Cardiac septum (tissue), 1 donor: Measurements from ENCODE around the gene LIN7C. TPM values are rescaled to one million over a fixed set of nuclear protein-coding genes. Genes with fewer than 3 reads are reported as not detected.
"Not testable (repeated sequence)": the region's sequence is repeated elsewhere in the genome, so short reads cannot be mapped to it uniquely, and the experiment has no call there.

Experiments used
- DNase-seq: peaks from one replicate; pipeline ENCODE4 v3.0.0-alpha.2; 2020; ENCODE audit warnings: low spot score
- intact Hi-C: fragments of 100-400 bp; cut with DNase I; formaldehyde crosslinking; loops from one replicate; pipeline ENCODE4 v1.14.0; 2022
- long read RNA-seq: library from polyadenylated mRNA; unstranded; transcript quantifications from one replicate; pipeline ENCODE4 v2.0.0, GENCODE V29; 2021
- total RNA-seq: library from RNA; stranded (reverse); fragmentation: NEBNext Ultra II Directional; extraction: Animal tissue kit (Norgen Biotek cat#: 25700); gene quantifications from one replicate; pipeline ENCODE4 v1.2.1, GENCODE V29; 2021
- donor health status: DM: no; HTN: no; CAD: no.

Gene LIN7C
- total RNA-seq = 17.4 TPM
- long read RNA-seq, full-length matches to known transcripts = 24 of 26 reads
- long read RNA-seq, partial matches to known transcripts = 2 of 26 reads
- long read RNA-seq, other reads (novel, unspliced or antisense) = 0 of 26 reads

GRCh38 chr11:27506200-27507182 is at the start of gene LIN7C:
TSS of gene LIN7C (minus strand) at chr11:27506769. CDS start at chr11:27506752, 17 bp downstream.
- peak; percentile 98 for DNase-seq
- intact Hi-C loops = no loop called here

- intact Hi-C loops = no loop called here
Observed at GRCh38 chr11:27555264-27555663, 48.7 kb upstream of the LIN7C start.

GRCh38 chr11:27553186-27553585 is 46.6 kb upstream of the LIN7C start:
- no peak for DNase-seq
- intact Hi-C loops = no loop called here

More at GRCh38 chr11:27555264-27555663, 48.7 kb upstream of the LIN7C start:
- DNase-seq = no peak

GRCh38 chr11:27552341-27552740 is 45.8 kb upstream of the LIN7C start:
- DNase-seq = no peak

GRCh38 chr11:27551127-27551526 is 44.6 kb upstream of the LIN7C start:
- no peak for DNase-seq
- intact Hi-C loops = no loop called here

More at GRCh38 chr11:27552341-27552740, 45.8 kb upstream of the LIN7C start:
- intact Hi-C loops = no loop called here

- intact Hi-C loops = no loop called here
Observed at GRCh38 chr11:27545946-27546345, 39.4 kb upstream of the LIN7C start.

GRCh38 chr11:27545035-27545434 is 38.5 kb upstream of the LIN7C start:
- intact Hi-C loops = no loop called here
- no peak for DNase-seq

More at GRCh38 chr11:27545946-27546345, 39.4 kb upstream of the LIN7C start:
- DNase-seq = no peak

- intact Hi-C loops = no loop called here
- DNase-seq = no peak
Observed at GRCh38 chr11:27541790-27542189, 35.2 kb upstream of the LIN7C start.

GRCh38 chr11:27540051-27540450 is 33.5 kb upstream of the LIN7C start:
- no peak for DNase-seq
- intact Hi-C loops = no loop called here

- no peak for DNase-seq
- intact Hi-C loops = no loop called here
Observed at GRCh38 chr11:27535103-27535502, 28.5 kb upstream of the LIN7C start.

GRCh38 chr11:27532652-27533325 is 26.2 kb upstream of the LIN7C start:
- DNase-seq = no peak
- intact Hi-C loops = no loop called here

GRCh38 chr11:27528712-27529111 is 22.1 kb upstream of the LIN7C start:
- intact Hi-C loops = loop anchor here (5.0 kb wide), 1 partner anchor 169 kb away; no protein-coding TSS in a partner anchor

GRCh38 chr11:27526535-27526934 is 20.0 kb upstream of the LIN7C start:
- DNase-seq = no peak
- intact Hi-C loops = loop anchor here (5.0 kb wide), 1 partner anchor 171 kb away; no protein-coding TSS in a partner anchor

More at GRCh38 chr11:27528712-27529111, 22.1 kb upstream of the LIN7C start:
- no peak for DNase-seq

- no peak for DNase-seq
- intact Hi-C loops = loop anchor here (5.0 kb wide), 1 partner anchor 171 kb away; no protein-coding TSS in a partner anchor
Observed at GRCh38 chr11:27525824-27526516, 19.4 kb upstream of the LIN7C start.

GRCh38 chr11:27524155-27524554 is 17.6 kb upstream of the LIN7C start:
- no peak for DNase-seq
- intact Hi-C loops = no loop called here

GRCh38 chr11:27520226-27520625 is 13.7 kb upstream of the LIN7C start:
- intact Hi-C loops = no loop called here
- DNase-seq = no peak

- intact Hi-C loops = no loop called here
Observed at GRCh38 chr11:27518518-27518917, 11.9 kb upstream of the LIN7C start.

GRCh38 chr11:27517490-27517889 is 10.9 kb upstream of the LIN7C start:
- intact Hi-C loops, DNase-seq: not testable (repeated sequence)

More at GRCh38 chr11:27518518-27518917, 11.9 kb upstream of the LIN7C start:
- DNase-seq = no peak

GRCh38 chr11:27514558-27514957 is 8.0 kb upstream of the LIN7C start:
- DNase-seq = no peak
- intact Hi-C loops = loop anchor here (2.0 to 5.0 kb wide), 2 partner anchors 133 to 184 kb away; no protein-coding TSS in a partner anchor
